Measurements from ENCODE around the gene MOV10L1.

MOV10L1 gene

DNA sequence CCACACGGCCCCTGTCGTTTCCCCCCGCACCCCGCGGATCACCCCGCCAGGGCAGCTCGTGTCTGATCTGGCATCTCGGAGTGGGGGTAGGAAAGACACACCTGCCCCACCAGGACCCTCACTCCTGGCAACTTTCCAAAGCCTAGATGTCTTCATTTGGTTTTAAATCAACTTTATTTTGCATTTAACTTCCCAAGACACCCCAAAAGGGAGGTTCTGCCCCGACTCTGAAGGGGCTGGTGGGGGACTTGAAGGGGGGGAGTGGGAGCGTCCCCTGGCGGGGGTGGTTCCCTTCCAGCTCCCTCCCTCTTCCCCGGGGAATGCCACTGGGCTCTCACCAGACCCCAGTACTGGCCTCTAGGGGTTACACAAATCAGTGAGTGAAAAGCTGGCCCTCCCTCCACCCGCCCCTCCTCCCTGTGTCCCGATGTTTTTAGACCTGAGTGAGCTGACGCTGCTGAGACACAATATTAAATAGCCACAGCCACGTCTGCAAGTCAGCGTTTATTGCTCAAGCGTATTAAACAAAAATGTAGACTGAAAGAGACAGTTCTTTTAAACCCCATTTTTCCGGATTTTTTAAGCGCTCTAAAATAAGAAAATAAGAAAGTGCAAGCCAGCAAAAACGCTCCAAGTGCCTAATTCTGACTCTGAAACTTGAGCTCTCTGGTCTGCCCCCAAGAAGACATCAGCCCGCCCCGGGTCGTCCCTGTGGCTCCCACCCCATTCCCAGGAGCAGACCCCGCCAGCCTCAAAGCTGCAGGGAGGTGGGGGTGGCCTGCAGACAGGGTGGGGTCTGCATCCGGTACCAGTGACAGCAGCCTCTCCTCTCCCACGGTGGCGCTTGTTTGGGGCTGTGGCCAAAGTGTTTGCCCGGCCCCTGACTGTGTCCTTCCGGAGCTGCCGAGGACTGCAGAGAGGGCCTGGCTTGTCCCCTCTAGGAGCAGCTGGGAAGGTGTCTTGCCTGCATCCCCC, 30.6 kb upstream of the MOV10L1 start:
- DNase-seq (ENCODE audit: low read depth in 1 of 2, low spot score in 1 of 2), result no peak

- DNase-seq (ENCODE audit: low read depth in 1 of 2, low spot score in 1 of 2), result no peak
Observed at GRCh38 chr22:50059881-50060262, 29.9 kb upstream of the MOV10L1 start.

GRCh38 chr22:50060441-50061140, 29.2 kb upstream of the MOV10L1 start:
- DNase-seq (ENCODE audit: low read depth in 1 of 2, low spot score in 1 of 2), result no peak

GRCh38 chr22:50061141-50061823, 28.5 kb upstream of the MOV10L1 start:
- DNase-seq (ENCODE audit: low read depth in 1 of 2, low spot score in 1 of 2), result no peak

DNA sequence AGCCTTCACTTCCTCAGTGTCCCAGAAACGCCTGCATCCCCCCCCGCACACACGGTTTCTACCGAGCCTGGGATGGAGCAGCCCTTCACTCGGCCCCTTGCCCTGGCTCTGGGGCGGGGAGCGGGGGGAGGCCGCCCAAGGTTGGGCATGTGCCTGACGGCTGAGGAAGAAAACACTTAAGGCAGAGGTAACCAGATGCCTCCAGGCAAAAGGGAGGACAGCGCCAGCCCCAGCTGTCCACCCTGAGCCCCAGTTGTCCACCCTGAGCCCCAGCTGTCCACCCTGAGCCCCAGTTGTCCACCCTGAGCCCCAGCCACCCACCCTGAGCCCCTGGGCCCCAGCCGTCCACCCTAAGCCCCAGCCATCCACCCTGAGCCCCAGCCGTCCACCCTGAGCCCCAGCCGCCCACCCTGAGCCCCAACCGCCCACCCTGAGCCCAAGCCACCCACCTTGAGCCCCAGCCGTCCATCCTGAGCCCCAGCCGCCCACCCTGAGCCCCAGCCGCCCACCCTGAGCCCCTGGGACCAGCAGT, 27.9 kb upstream of the MOV10L1 start:
- DNase-seq (ENCODE audit: low read depth in 1 of 2, low spot score in 1 of 2), result no peak

DNA sequence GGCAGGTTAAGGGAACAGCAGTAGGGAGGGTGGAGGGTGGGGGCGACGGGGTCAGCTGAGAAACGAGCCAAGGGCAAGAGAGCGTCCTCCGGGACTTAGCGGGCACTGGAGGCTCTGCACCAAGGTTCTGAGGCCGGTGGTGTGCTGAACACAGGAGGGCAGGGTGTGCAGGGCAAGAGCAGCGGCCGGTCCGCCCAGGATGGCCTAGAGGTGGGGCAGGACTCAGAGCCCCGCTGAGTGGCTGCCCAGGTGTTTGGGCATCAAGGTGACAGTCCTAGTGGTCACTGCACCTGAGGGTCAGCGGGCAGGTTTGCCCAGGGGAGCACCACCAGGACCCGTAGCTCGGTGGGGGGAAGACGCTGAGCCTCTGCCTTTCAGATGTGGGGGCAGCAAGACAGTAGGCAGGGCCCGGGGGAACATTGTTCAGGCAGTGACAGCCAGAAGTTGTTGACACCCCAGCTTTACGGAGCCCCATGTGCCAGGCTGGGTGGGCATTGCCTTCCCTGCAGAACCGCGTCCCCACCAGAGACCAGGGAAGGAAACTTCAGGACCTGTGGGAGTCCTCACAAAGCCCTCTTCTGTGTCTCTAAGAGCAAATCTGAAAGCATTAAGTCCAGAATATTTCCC, 27.2 kb upstream of the MOV10L1 start:
- no peak for DNase-seq (ENCODE audit: low read depth in 1 of 2, low spot score in 1 of 2)

DNA sequence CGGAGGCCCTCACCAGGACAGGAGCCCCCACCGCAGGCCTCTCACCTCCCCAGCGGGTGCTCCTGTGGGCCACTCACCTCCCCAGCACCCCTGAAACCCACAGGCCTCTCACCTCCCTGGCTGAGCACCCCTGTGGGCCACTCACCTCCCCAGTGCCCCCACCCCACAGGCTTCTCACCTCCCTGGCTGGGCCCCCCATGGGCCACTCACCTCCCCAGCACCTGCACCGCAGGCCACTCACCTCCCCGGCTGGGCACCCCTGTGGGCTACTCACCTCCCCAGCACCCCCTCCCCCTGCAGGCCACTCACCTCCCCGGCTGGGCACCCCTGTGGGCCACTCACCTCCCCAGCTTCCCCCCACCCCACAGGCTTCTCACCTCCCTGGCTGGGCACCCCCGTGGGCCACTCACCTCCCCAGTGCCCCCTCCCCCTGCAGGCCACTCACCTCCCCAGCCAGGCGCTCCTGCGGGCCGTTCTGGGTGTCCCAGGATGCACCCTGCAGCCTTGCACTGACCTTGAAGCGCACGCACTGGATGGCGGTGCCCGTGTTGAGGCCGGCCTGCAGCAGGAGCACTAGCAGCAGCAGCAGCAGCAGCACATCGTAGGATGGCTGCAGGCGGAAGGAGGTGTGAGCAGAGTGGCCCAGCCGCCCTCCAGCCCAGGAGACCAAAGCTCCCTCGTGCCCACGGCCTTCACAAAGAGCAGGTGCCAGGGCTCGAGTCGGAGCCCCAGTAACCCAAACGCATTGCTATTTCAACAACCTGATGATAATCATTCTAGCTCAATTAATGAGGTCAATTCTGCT, 26.0 kb upstream of the MOV10L1 start:
- DNase-seq (ENCODE audit: low read depth in 1 of 2, low spot score in 1 of 2), result no peak

- DNase-seq (ENCODE audit: low read depth in 1 of 2, low spot score in 1 of 2), result no peak
Observed at GRCh38 chr22:50064453-50064852, 25.4 kb upstream of the MOV10L1 start.

- no peak for DNase-seq (ENCODE audit: low read depth in 1 of 2, low spot score in 1 of 2)
Observed at GRCh38 chr22:50067244-50067643, 22.6 kb upstream of the MOV10L1 start.

DNA sequence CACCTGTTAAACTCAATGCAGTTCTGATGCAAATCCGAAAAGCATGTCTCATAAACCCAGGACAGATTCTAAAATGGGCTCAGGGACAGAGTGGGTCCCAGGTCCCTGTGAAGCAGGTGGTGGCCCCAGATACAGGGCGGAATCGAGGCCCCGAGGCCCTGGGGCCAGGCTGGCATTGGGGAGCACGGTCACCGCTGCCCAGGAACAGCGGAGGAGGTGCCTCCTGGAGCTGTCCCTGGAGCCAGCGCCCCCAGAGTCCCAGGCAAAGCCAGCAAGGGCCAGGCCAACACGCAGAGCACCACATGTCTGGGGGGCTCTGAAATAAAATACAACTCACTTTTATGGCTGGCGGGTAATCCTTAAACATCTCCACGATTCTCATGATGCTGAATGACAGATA, 21.7 kb upstream of the MOV10L1 start:
- DNase-seq (ENCODE audit: low read depth in 1 of 2, low spot score in 1 of 2), result no peak

DNA sequence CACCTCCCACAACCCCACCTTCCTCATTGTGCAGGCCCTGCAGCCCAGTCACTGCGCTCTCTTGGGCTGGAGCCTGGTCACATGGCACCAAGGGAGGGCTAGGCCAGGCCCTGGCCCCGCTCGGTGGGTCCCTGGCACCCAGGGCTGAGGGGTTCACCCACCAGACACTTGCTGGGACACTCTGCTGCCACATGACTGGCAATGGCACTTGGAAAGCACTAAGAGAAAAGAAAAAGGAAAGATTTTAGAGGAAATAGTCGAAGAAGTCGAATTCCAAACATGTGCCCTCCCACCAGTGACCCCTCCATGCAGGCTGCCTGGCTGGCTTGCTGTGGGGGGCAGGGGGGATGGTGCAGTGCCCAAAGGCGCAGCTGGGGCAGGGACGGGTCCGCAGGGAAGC, 19.4 kb upstream of the MOV10L1 start:
- DNase-seq (ENCODE audit: low read depth in 1 of 2, low spot score in 1 of 2), result no peak

- DNase-seq (ENCODE audit: low read depth in 1 of 2, low spot score in 1 of 2), result no peak
Observed at GRCh38 chr22:50071432-50072166, 18.2 kb upstream of the MOV10L1 start.

- no peak for DNase-seq (ENCODE audit: low read depth in 1 of 2, low spot score in 1 of 2)
Observed at GRCh38 chr22:50072167-50072555, 17.6 kb upstream of the MOV10L1 start.

GRCh38 chr22:50072714-50073538, 16.9 kb upstream of the MOV10L1 start:
- no peak for DNase-seq (ENCODE audit: low read depth in 1 of 2, low spot score in 1 of 2)

DNA sequence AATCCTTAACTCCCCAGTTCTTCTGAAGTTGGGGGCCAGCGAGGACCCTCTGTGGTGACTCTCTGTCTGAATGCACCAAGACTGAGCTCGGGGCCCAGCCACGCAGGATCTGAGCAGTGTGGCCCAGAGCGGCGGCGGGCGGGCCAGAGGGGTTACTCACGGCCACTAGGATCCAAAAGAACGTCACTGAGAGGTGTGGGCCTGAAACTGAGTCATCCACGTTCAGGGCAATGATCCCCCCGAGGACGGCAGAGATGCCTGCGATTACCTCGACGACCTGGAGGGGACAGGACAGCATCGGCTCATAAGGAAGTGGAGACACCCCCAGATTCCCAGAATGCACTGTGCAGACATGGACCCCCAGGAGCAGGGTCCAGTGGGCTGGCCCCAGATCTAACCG, 15.8 kb upstream of the MOV10L1 start:
- DNase-seq (ENCODE audit: low read depth in 1 of 2, low spot score in 1 of 2), result no peak

- no peak for DNase-seq (ENCODE audit: low read depth in 1 of 2, low spot score in 1 of 2)
Observed at GRCh38 chr22:50074551-50075530, 15.0 kb upstream of the MOV10L1 start.

All from activated CD4-positive, alpha-beta T cell treated with anti-CD3 and anti-CD28 coated beads, Interleukin-2, amount 50 U/mL, for 24 hours (primary cell).